Progenitor cell of endocrine pancreas (in vitro differentiated cells): ENCODE results near the gene OSBPL8. TPM values are rescaled to one million over a fixed set of nuclear protein-coding genes. Genes with fewer than 3 reads are reported as not detected.
"Not testable (repeated sequence)": the region's sequence is repeated elsewhere in the genome, so short reads cannot be mapped to it uniquely, and the experiment has no call there.

ENCODE experiments used
- DNase-seq: peaks from one replicate; pipeline ENCODE4 v3.0.0; 2021; ENCODE audit warnings: low spot score; ENCODE audit not compliant: unreplicated experiment
- H3K27ac Mint-ChIP-seq: 2 replicates; pipeline ENCODE4 v1.8.0; 2021; ENCODE audit warnings: mild to moderate bottlenecking, moderate library complexity, mixed read lengths
- H3K27me3 Mint-ChIP-seq: 2 replicates; pipeline ENCODE4 v1.8.0; 2021; ENCODE audit warnings: mixed read lengths
- H3K36me3 Mint-ChIP-seq: 2 replicates; pipeline ENCODE4 v1.8.0; 2022; ENCODE audit warnings: mixed read lengths; ENCODE audit not compliant: insufficient read depth
- H3K4me1 Mint-ChIP-seq: 2 replicates; pipeline ENCODE4 v1.8.0; 2021; ENCODE audit warnings: low read depth, mixed read lengths
- H3K4me3 Mint-ChIP-seq: 2 replicates; pipeline ENCODE4 v1.8.0; 2021; ENCODE audit warnings: low read depth, mild to moderate bottlenecking, moderate library complexity, mixed read lengths
- H3K9me3 Mint-ChIP-seq: 2 replicates; pipeline ENCODE4 v1.8.0; 2021; ENCODE audit warnings: low read depth, mixed read lengths
- total RNA-seq: library from RNA; stranded (reverse); gene quantifications from 2 replicates; pipeline ENCODE4 v1.2.1, GENCODE V29; 2021
- TF ChIP-seq, protein P1 (sequence below): fragments of 200-600 bp; sonication (generic); IDR thresholded peaks from one replicate; pipeline ENCODE4 v1.5.0; 2021; ENCODE audit warnings: antibody characterized with exemption, mild to moderate bottlenecking; ENCODE audit not compliant: unreplicated experiment

The OSBPL8 gene
- total RNA-seq, 1 donor from 2014 or later = 65.3 TPM

DNA sequence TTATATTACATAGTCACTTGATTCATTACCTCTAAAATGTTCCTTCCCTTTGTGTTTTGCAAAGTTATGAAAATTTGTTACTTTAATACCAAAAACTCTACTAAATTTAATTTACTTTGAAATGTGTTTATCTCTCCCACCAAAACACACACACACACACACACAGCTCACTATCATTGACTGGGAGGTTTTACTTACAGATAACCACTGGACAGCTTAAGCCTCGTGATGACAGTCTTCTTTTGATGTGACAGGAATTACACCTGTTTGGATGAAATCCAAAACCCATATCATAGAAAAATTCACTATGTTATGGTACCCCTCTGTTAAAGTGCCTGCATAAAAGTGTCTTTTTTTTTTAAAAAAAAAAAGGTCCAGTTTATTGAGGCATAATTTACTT, 227.0 kb downstream of the OSBPL8 start:
- H3K27me3 Mint-ChIP-seq = no peaks in the 10 kb centered on the region
- no peak for DNase-seq
- no peaks in the 10 kb centered on the region for H3K36me3 Mint-ChIP-seq
- no peak overlapping the region for H3K27ac Mint-ChIP-seq
- H3K4me3 Mint-ChIP-seq = no peak overlapping the region
- peaks cover 5% of the 10 kb centered on the region for H3K9me3 Mint-ChIP-seq
- TF ChIP-seq, protein P1, sequence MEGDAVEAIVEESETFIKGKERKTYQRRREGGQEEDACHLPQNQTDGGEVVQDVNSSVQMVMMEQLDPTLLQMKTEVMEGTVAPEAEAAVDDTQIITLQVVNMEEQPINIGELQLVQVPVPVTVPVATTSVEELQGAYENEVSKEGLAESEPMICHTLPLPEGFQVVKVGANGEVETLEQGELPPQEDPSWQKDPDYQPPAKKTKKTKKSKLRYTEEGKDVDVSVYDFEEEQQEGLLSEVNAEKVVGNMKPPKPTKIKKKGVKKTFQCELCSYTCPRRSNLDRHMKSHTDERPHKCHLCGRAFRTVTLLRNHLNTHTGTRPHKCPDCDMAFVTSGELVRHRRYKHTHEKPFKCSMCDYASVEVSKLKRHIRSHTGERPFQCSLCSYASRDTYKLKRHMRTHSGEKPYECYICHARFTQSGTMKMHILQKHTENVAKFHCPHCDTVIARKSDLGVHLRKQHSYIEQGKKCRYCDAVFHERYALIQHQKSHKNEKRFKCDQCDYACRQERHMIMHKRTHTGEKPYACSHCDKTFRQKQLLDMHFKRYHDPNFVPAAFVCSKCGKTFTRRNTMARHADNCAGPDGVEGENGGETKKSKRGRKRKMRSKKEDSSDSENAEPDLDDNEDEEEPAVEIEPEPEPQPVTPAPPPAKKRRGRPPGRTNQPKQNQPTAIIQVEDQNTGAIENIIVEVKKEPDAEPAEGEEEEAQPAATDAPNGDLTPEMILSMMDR = no peak
- H3K4me1 Mint-ChIP-seq = peaks cover 4% of the 10 kb centered on the region

DNA sequence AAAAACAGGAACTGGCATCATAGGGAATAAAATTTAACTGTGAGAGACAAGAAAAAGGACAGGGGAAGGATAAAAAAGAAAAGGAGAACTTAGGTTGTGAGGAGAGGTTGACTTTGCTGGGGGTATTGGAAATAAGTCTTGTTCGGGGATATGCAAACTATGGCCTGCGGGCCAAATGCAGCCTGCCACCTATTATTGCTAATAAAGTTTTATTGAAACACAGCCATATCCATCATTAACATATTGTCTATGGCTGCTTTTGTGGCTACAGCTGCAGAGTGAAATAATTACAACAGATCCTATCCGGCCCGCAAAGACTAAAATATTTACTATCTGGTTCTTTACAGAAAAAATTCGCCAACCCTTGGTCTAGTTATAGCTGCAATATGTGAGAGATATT, 230.0 kb downstream of the OSBPL8 start:
- Mint-ChIP-seq H3K27ac (no peak overlapping the region), H3K4me1 (peaks cover 4% of the 10 kb centered on the region), H3K36me3 (peaks cover 3% of the 10 kb centered on the region), H3K4me3 (no peak overlapping the region), H3K9me3 (peaks cover 10% of the 10 kb centered on the region), H3K27me3 (no peaks in the 10 kb centered on the region)
- TF ChIP-seq, protein P1 = no peak
- DNase-seq = no peak

DNA sequence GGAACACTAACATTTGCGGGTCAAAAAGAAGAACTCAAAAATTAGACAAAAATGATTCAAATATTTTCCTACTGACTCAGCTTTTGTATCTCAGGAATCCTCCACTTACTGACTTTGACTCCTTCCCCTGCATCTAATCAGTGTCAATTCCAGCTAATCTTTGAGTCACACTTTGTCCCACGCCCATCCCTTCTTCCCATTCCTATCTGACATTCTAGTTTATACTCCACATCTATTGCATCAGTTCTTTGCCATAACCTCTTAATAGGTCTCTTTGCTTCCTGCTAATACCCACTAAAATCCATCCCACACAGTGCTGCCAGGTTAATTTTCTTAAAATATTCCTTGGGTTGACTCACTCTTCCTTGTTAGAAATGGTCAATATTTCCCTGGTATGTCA, 230.4 kb downstream of the OSBPL8 start:
- no peak overlapping the region for H3K4me3 Mint-ChIP-seq

DNA sequence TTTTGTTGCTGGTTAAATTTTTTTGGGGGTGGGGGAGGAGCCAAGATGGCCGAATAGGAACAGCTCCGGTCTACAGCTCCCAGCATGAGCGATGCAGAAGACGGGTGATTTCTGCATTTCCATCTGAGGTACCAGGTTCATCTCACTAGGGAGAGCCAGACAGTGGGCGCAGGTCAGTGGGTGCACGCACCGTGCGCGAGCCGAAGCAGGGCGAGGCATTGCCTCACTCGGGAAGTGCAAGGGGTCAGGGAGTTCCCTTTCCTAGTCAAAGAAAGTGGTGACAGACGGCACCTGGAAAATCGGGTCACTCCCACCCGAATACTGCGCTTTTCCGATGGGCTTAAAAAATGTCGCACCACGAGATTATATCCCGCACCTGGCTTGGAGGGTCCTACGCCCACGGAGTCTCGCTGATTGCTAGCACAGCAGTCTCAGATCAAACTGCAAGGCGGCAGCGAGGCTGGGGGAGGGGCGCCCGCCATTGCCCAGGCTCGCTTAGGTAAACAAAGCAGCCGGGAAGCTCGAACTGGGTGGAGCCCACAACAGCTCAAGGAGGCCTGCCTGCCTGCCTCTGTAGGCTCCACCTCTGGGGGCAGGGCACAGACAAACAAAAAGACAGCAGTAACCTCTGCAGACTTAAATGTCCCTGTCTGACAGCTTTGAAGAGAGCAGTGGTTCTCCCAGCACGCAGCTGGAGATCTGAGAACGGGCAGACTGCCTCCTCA, 239.8 kb downstream of the OSBPL8 start:
- not testable (repeated sequence) for H3K4me1 Mint-ChIP-seq, H3K27me3 Mint-ChIP-seq, DNase-seq, H3K36me3 Mint-ChIP-seq
- Mint-ChIP-seq H3K27ac (peak overlapping the region; percentile 86), H3K9me3 (peaks cover 10% of the 10 kb centered on the region), H3K4me3 (peak overlapping the region; percentile 72)

More for the DNA sequence above, 230.4 kb downstream of the OSBPL8 start:
- H3K27me3 Mint-ChIP-seq = no peaks in the 10 kb centered on the region
- H3K4me1 Mint-ChIP-seq = peaks cover 4% of the 10 kb centered on the region
- H3K36me3 Mint-ChIP-seq = peaks cover 3% of the 10 kb centered on the region
- no peak for DNase-seq
- H3K27ac Mint-ChIP-seq = no peak overlapping the region
- peaks cover 10% of the 10 kb centered on the region for H3K9me3 Mint-ChIP-seq
- TF ChIP-seq, protein P1 = no peak

DNA sequence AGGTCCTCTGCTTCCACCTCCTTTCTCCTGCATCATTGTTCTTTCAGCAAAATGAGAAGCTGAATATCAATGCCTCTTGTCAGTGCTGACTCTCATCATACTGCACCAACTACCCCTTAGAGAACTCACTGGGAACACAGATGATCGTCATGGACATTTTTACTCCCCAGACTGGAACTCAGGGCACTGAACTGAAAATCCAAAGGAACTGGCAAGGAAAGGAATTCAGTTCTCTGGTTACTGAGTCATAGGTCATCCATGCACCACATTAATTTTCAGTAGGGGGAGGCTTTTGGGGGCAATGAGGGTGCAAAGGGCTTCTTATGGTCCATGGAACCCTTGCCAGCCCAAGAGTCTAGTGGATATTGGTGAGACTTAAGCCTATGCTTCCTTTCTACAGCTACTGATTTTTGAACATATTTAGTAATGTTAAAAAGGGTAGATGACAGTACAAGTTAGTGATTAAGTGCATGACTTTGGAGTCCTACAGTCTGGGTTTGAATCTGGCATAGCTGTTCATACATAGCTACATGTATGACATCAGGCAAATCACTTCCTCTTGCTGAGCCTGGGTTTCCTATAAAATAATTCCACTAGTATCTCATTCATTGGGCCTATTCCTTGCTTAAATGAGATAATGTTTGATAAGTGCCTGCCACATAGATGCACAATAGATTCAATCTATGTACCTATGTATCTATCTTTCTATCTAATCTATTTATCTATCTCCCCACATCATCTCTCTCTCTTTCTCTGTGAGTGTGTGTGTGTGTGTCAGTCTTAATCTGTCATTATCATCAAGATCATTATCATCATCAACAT, 240.6 kb downstream of the OSBPL8 start:
- Mint-ChIP-seq H3K4me3 (peak overlapping the region; percentile 72), H3K36me3 (peaks cover 1% of the 10 kb centered on the region), H3K4me1 (no peaks in the 10 kb centered on the region), H3K27me3 (no peaks in the 10 kb centered on the region), H3K27ac (peak overlapping the region; percentile 86), H3K9me3 (peaks cover 10% of the 10 kb centered on the region)
- DNase-seq = no peak
- TF ChIP-seq, protein P1 = no peak
